GM23338 (cell line): ENCODE data around the gene SMYD1. TPM values are rescaled to one million over a fixed set of nuclear protein-coding genes. Genes with fewer than 3 reads are reported as not detected.

Experiments
- ATAC-seq: fragments of 200-7000 bp; cut with Tn5 transposase; 3 replicates; pipeline ENCODE4 v1.9.1; 2020
- DNase-seq: peaks from one replicate; pipeline ENCODE4 v3.0.0-alpha.2; 2015; ENCODE audit warnings: low spot score
- H2AFZ ChIP-seq: fragments of 200-600 bp; sonication (generic); 2 replicates; pipeline ENCODE4 v1.8.0; 2016; ENCODE audit warnings: antibody characterized with exemption, mild to moderate bottlenecking, moderate library complexity
- H3F3A ChIP-seq: fragments of 200-600 bp; sonication (generic); replicated peaks from 2 replicates; pipeline ENCODE4 v1.8.0; 2017; ENCODE audit warnings: antibody characterized with exemption, mixed run types, low read depth
- H3K27ac ChIP-seq: fragments of 200-600 bp; sonication (generic); 2 replicates; pipeline ENCODE4 v1.6.1; 2016; ENCODE audit warnings: low read depth
- H3K27me3 ChIP-seq: fragments of 200-600 bp; sonication (generic); 2 replicates; pipeline ENCODE4 v1.8.0; 2016; ENCODE audit warnings: mild to moderate bottlenecking, mixed run types, moderate library complexity; ENCODE audit not compliant: insufficient read depth
- H3K36me3 ChIP-seq: fragments of 200-600 bp; sonication (generic); 2 replicates; pipeline ENCODE4 v1.8.0; 2016; ENCODE audit warnings: mild to moderate bottlenecking; ENCODE audit not compliant: insufficient read depth
- H3K4me1 ChIP-seq: fragments of 200-600 bp; sonication (generic); 2 replicates; pipeline ENCODE4 v1.8.0; 2016; ENCODE audit warnings: mild to moderate bottlenecking, moderate library complexity; ENCODE audit not compliant: insufficient read depth
- H3K4me2 ChIP-seq: fragments of 200-600 bp; sonication (generic); 2 replicates; pipeline ENCODE4 v1.7.1; 2017; ENCODE audit warnings: mixed run types
- H3K4me3 ChIP-seq: fragments of 200-600 bp; sonication (generic); 2 replicates; pipeline ENCODE4 v1.6.1; 2016; ENCODE audit warnings: mixed run types
- H3K79me2 ChIP-seq: fragments of 200-600 bp; sonication (generic); replicated peaks from 2 replicates; pipeline ENCODE4 v1.8.0; 2017; ENCODE audit warnings: mild to moderate bottlenecking; ENCODE audit not compliant: insufficient read depth
- H3K9me2 ChIP-seq: fragments of 200-600 bp; sonication (generic); 2 replicates; pipeline ENCODE4 v1.8.0; 2017; ENCODE audit not compliant: insufficient read depth
- H4K20me1 ChIP-seq: fragments of 200-600 bp; sonication (generic); replicated peaks from 2 replicates; pipeline ENCODE4 v1.8.0; 2017; ENCODE audit warnings: mild to moderate bottlenecking; ENCODE audit not compliant: insufficient read depth
- H3K27ac Mint-ChIP-seq: 2 replicates; pipeline ENCODE4 v1.8.0; 2020; ENCODE audit warnings: inconsistent platforms, mild to moderate bottlenecking, moderate library complexity, mixed read lengths
- H3K27me3 Mint-ChIP-seq: 3 replicates; pipeline ENCODE4 v1.8.0; 2022; ENCODE audit warnings: low read depth, mild to moderate bottlenecking, moderate library complexity, mixed read lengths, inconsistent platforms; ENCODE audit not compliant: insufficient read depth, poor library complexity
- H3K36me3 Mint-ChIP-seq: 3 replicates; pipeline ENCODE4 v1.8.0; 2021; ENCODE audit warnings: low read depth, mild to moderate bottlenecking, inconsistent platforms, moderate library complexity, mixed read lengths
- H3K4me1 Mint-ChIP-seq: 3 replicates; pipeline ENCODE4 v1.8.0; 2020; ENCODE audit warnings: mild to moderate bottlenecking, inconsistent platforms, mixed read lengths
- H3K4me3 Mint-ChIP-seq: 3 replicates; pipeline ENCODE4 v1.8.0; 2021; ENCODE audit warnings: moderate library complexity, mild to moderate bottlenecking, inconsistent platforms, mixed read lengths
- H3K9me3 Mint-ChIP-seq: 3 replicates; pipeline ENCODE4 v1.8.0; 2020; ENCODE audit warnings: moderate library complexity, mild to moderate bottlenecking, inconsistent platforms, mixed read lengths
- EZH2 ChIP-seq: fragments of 200-600 bp; sonication (generic); IDR thresholded peaks from one replicate; pipeline ENCODE4 v1.8.0; 2017; ENCODE audit warnings: antibody characterized with exemption, mild to moderate bottlenecking, low read depth; ENCODE audit not compliant: unreplicated experiment
- EZH2phosphoT487 ChIP-seq: fragments of 200-600 bp; sonication (generic); IDR thresholded peaks from one replicate; pipeline ENCODE4 v1.8.1; 2018; ENCODE audit warnings: antibody characterized with exemption; ENCODE audit not compliant: unreplicated experiment
- JUNB ChIP-seq: IDR thresholded peaks from one replicate; pipeline ENCODE4 v1.6.1; 2016; ENCODE audit warnings: antibody characterized with exemption; ENCODE audit not compliant: unreplicated experiment
- NANOG ChIP-seq: IDR thresholded peaks from 2 replicates; pipeline ENCODE4 v1.6.1; 2016; ENCODE audit warnings: antibody characterized with exemption, borderline replicate concordance
- POLR2AphosphoS5 ChIP-seq: IDR thresholded peaks from 2 replicates; pipeline ENCODE4 v1.6.1; 2016; ENCODE audit warnings: antibody characterized with exemption, low read depth
- STAT1 ChIP-seq: IDR thresholded peaks from one replicate; pipeline ENCODE4 v1.6.1; 2016; ENCODE audit warnings: antibody characterized with exemption; ENCODE audit not compliant: unreplicated experiment
- ZNF114 ChIP-seq: fragments of 250-450 bp; sonication (Bioruptor Pico); IDR thresholded peaks from 2 replicates; pipeline ENCODE4 v1.5.0; 2020; ENCODE audit warnings: mild to moderate bottlenecking, moderate library complexity
- polyA plus RNA-seq: library from polyadenylated mRNA; unstranded; fragments of >200 nt; fragmentation: Nextera tagmentation; extraction: Ambion mirVana; gene quantifications from 2 replicates; pipeline ENCODE4 v1.2.1, GENCODE V29; 2016
- total RNA-seq: library from RNA; depleted of rRNA; stranded (reverse); fragments of >200 nt; shearing (Covaris generic); gene quantifications from 2 replicates; pipeline ENCODE4 v1.2.3, GENCODE V29; 2014
- TF ChIP-seq, protein P1 (sequence below): IDR thresholded peaks from one replicate; pipeline ENCODE4 v1.6.1; 2018; ENCODE audit warnings: antibody characterized with exemption; ENCODE audit not compliant: unreplicated experiment
- TF ChIP-seq, protein P2 (sequence below): fragments of 250-450 bp; sonication (Bioruptor Pico); IDR thresholded peaks from 2 replicates; pipeline ENCODE4 v1.5.0; 2020; ENCODE audit warnings: mild to moderate bottlenecking, moderate library complexity
- TF ChIP-seq, protein P3 (sequence below), 2 experiments: fragments of 200-600 bp in 1 of 2; sonication (generic) in 1 of 2; conservative IDR thresholded peaks; 2 replicates each; pipeline versions ENCODE4 v1.5.1 to v1.6.1; 2016 to 2017; ENCODE audit warnings: antibody characterized with exemption in 2 of 2, low read depth in 2 of 2, mild to moderate bottlenecking in 2 of 2, moderate library complexity in 1 of 2

SMYD1 gene
- total and polyA plus RNA-seq, 2 experiments from 2014 or later: 0.07 TPM; not detected in 1

DNA sequence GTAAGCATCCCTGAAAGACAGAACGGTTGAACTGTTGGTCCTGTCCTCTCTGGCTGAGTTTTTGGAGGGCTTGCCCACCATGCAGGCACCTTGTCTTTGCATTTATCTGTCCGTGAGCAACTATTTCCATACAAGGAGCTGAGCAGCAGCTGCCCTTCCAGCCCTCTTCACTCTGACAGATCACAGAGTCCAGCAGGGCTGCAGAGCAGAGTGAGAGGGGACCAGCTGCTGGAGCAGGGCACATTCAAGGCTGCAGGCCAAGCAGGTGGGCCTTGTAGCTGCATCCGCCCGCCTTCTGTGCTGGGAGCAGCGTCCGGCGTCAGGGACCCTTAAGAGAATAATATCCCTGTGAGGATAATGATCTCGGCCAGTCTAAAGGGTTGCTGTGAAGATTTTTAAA is 9.5 kb downstream of the SMYD1 start:
- DNase-seq: no peak
- Mint-ChIP-seq H3K9me3 (peaks cover 15% of the 10 kb centered on the region), H3K27me3 (no peaks in the 10 kb centered on the region), H3K4me3 (no peak overlapping the region), H3K4me1 (peaks cover 4% of the 10 kb centered on the region), H3K36me3 (no peaks in the 10 kb centered on the region; the same call in 2 of the 3 replicates), H3K27ac (no peak overlapping the region)
- ATAC-seq: no peak; the same call in 2 of the 3 replicates
- Histone ChIP-seq H3K4me1 (0 out of 2 replicates have a peak, but pooled peaks cover 3% of the 10 kb centered on the region), H3K9me2 (no peaks in the 10 kb centered on the region), H3F3A (no peaks in the 10 kb centered on the region), H4K20me1 (no peaks in the 10 kb centered on the region), H3K4me3 (no peak overlapping the region), H3K79me2 (no peaks in the 10 kb centered on the region), H3K27ac (no peak overlapping the region), H2AFZ (0 out of 2 replicates have a peak overlapping the region, but pooled peaks have one; percentile 12), H3K27me3 (no peaks in the 10 kb centered on the region), H3K4me2 (no peak overlapping the region), H3K36me3 (no peaks in the 10 kb centered on the region)
- TF ChIP-seq, protein P1, sequence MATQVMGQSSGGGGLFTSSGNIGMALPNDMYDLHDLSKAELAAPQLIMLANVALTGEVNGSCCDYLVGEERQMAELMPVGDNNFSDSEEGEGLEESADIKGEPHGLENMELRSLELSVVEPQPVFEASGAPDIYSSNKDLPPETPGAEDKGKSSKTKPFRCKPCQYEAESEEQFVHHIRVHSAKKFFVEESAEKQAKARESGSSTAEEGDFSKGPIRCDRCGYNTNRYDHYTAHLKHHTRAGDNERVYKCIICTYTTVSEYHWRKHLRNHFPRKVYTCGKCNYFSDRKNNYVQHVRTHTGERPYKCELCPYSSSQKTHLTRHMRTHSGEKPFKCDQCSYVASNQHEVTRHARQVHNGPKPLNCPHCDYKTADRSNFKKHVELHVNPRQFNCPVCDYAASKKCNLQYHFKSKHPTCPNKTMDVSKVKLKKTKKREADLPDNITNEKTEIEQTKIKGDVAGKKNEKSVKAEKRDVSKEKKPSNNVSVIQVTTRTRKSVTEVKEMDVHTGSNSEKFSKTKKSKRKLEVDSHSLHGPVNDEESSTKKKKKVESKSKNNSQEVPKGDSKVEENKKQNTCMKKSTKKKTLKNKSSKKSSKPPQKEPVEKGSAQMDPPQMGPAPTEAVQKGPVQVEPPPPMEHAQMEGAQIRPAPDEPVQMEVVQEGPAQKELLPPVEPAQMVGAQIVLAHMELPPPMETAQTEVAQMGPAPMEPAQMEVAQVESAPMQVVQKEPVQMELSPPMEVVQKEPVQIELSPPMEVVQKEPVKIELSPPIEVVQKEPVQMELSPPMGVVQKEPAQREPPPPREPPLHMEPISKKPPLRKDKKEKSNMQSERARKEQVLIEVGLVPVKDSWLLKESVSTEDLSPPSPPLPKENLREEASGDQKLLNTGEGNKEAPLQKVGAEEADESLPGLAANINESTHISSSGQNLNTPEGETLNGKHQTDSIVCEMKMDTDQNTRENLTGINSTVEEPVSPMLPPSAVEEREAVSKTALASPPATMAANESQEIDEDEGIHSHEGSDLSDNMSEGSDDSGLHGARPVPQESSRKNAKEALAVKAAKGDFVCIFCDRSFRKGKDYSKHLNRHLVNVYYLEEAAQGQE: no peak
- TF ChIP-seq EZH2phosphoT487 (no peak), NANOG (no peak), ZNF114 (CRISPR knock-in tag) (no peak), STAT1 (no peak), POLR2AphosphoS5 (no peak), JUNB (no peak), EZH2 (no peak)
- TF ChIP-seq, protein P2, sequence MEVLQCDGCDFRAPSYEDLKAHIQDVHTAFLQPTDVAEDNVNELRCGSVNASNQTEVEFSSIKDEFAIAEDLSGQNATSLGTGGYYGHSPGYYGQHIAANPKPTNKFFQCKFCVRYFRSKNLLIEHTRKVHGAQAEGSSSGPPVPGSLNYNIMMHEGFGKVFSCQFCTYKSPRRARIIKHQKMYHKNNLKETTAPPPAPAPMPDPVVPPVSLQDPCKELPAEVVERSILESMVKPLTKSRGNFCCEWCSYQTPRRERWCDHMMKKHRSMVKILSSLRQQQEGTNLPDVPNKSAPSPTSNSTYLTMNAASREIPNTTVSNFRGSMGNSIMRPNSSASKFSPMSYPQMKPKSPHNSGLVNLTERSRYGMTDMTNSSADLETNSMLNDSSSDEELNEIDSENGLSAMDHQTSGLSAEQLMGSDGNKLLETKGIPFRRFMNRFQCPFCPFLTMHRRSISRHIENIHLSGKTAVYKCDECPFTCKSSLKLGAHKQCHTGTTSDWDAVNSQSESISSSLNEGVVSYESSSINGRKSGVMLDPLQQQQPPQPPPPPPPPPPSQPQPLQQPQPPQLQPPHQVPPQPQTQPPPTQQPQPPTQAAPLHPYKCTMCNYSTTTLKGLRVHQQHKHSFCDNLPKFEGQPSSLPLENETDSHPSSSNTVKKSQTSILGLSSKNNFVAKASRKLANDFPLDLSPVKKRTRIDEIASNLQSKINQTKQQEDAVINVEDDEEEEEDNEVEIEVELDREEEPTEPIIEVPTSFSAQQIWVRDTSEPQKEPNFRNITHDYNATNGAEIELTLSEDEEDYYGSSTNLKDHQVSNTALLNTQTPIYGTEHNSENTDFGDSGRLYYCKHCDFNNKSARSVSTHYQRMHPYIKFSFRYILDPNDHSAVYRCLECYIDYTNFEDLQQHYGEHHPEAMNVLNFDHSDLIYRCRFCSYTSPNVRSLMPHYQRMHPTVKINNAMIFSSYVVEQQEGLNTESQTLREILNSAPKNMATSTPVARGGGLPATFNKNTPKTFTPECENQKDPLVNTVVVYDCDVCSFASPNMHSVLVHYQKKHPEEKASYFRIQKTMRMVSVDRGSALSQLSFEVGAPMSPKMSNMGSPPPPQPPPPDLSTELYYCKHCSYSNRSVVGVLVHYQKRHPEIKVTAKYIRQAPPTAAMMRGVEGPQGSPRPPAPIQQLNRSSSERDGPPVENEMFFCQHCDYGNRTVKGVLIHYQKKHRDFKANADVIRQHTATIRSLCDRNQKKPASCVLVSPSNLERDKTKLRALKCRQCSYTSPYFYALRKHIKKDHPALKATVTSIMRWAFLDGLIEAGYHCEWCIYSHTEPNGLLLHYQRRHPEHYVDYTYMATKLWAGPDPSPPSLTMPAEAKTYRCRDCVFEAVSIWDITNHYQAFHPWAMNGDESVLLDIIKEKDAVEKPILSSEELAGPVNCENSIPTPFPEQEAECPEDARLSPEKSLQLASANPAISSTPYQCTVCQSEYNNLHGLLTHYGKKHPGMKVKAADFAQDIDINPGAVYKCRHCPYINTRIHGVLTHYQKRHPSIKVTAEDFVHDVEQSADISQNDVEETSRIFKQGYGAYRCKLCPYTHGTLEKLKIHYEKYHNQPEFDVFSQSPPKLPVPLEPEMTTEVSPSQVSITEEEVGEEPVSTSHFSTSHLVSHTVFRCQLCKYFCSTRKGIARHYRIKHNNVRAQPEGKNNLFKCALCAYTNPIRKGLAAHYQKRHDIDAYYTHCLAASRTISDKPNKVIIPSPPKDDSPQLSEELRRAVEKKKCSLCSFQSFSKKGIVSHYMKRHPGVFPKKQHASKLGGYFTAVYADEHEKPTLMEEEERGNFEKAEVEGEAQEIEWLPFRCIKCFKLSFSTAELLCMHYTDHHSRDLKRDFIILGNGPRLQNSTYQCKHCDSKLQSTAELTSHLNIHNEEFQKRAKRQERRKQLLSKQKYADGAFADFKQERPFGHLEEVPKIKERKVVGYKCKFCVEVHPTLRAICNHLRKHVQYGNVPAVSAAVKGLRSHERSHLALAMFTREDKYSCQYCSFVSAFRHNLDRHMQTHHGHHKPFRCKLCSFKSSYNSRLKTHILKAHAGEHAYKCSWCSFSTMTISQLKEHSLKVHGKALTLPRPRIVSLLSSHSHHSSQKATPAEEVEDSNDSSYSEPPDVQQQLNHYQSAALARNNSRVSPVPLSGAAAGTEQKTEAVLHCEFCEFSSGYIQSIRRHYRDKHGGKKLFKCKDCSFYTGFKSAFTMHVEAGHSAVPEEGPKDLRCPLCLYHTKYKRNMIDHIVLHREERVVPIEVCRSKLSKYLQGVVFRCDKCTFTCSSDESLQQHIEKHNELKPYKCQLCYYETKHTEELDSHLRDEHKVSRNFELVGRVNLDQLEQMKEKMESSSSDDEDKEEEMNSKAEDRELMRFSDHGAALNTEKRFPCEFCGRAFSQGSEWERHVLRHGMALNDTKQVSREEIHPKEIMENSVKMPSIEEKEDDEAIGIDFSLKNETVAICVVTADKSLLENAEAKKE (CRISPR knock-in tag): no peak
- TF ChIP-seq, protein P3, sequence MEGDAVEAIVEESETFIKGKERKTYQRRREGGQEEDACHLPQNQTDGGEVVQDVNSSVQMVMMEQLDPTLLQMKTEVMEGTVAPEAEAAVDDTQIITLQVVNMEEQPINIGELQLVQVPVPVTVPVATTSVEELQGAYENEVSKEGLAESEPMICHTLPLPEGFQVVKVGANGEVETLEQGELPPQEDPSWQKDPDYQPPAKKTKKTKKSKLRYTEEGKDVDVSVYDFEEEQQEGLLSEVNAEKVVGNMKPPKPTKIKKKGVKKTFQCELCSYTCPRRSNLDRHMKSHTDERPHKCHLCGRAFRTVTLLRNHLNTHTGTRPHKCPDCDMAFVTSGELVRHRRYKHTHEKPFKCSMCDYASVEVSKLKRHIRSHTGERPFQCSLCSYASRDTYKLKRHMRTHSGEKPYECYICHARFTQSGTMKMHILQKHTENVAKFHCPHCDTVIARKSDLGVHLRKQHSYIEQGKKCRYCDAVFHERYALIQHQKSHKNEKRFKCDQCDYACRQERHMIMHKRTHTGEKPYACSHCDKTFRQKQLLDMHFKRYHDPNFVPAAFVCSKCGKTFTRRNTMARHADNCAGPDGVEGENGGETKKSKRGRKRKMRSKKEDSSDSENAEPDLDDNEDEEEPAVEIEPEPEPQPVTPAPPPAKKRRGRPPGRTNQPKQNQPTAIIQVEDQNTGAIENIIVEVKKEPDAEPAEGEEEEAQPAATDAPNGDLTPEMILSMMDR (conservative IDR thresholded peaks at IDR 0.05; ENCODE audit: low read depth in 2 of 2): no peak
